Stimulated activated CD4-positive, alpha-beta T cell treated with anti-CD3 and anti-CD28 coated beads, Interleukin-12 subunit alpha, Interleukin-12 subunit beta, amount 100 ng/mL, for 48 hours (primary cell): Measurements from ENCODE around the gene SNAPC2.

ENCODE experiments used
- DNase-seq, 3 donors: peaks; one replicate each; pipeline ENCODE4 v3.0.0-alpha.2; 2020; ENCODE audit warnings: low read depth in 2 of 3, low spot score in 1 of 3

SNAPC2 gene, protein sequence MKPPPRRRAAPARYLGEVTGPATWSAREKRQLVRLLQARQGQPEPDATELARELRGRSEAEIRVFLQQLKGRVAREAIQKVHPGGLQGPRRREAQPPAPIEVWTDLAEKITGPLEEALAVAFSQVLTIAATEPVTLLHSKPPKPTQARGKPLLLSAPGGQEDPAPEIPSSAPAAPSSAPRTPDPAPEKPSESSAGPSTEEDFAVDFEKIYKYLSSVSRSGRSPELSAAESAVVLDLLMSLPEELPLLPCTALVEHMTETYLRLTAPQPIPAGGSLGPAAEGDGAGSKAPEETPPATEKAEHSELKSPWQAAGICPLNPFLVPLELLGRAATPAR

DNA sequence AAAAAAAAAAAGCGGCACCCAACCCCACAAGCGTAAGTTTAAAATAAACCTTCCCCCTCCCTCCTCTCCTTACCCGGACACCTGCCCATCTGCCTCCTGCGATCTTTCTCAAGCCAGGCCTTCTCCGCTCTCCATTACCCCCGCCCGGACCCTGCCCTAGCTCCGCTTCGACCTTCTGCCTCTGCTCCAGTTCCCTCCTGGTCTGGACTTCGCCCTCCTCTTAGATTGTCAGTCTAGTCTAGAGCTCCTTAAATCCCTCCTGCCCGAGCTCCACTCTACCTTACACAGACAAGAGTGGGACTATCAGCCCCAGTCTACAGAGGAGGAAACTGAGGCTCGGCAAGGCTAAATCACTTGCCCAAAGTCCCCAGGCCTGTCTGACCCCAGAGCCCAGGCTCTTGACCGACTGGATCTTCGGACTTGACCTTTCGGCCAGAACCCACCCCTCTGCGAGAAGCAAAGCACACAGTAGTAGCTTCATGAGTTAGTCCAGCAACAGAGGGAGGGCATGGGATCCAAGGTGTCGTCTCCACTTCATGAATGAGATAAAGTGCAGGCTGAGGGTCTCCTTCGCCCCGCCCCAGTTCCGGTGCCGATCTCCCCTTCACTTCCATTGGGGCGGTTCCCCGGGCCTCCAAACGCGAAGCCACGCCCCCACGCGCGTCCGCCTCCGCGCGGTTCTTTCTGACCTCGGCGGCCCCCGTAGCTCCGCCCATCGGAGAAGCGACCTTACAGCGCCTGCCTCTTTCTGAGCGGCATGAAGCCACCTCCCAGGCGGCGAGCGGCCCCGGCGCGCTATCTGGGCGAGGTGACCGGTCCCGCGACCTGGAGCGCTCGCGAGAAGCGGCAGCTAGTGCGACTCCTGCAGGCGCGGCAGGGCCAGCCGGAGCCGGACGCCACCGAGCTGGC, at the start of gene SNAPC2:
Gene SNAPC2 (plus strand): TSS at position 729 of the 909 bp plus-strand sequence. CDS start 29 bp downstream, at position 758.
- DNase-seq, result peak; percentile 94 to 95 (median 95)

DNA sequence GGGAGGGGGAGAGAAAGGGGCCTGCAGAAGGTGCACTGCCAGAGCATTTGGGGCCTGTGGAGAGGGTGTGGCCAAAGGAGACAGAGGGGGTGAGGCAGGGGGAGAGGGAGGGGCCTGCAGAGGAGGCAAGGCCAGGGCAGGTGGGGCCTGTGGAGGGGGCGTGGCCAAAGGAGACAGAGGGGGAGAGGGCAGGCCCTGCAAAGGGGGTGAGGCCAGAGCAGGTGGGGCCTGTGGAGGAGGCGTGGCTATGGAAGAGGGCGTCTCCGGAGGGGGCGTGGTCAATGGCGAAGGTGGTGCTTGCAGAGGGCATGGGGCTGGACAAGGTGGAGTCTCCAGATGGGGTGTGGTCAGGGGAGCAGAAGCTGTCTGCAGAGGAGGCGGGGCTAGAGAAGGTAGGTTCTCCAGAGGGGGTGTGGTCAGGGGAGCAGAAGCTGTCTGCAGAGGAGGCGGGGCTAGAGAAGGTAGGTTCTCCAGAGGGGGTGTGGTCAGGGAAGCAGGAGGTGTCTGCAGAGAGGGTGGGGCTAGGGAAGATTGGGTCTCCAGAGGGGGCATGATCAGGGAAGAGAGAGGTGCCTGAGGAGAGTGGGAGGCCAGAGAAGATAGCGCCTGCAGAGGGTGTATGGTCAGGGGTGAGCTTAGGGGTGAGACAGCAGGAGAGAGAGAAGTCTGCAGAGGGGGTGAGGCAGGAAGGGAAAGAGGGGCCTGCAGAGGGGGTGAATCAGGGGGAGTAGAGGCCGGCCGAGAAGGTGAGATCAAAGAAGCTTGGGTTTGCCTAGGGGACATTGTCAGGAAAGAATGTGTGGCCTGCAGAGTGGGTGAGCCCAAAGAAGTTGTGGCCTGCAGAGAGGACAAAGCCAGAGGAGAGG, 49.3 kb upstream of the SNAPC2 start:
- peak; percentile 54 to 72 (median 57) for DNase-seq

GRCh38 chr19:7871437-7872305, 48.5 kb upstream of the SNAPC2 start:
- DNase-seq, result peak; percentile 83 to 89 (median 85)

DNA sequence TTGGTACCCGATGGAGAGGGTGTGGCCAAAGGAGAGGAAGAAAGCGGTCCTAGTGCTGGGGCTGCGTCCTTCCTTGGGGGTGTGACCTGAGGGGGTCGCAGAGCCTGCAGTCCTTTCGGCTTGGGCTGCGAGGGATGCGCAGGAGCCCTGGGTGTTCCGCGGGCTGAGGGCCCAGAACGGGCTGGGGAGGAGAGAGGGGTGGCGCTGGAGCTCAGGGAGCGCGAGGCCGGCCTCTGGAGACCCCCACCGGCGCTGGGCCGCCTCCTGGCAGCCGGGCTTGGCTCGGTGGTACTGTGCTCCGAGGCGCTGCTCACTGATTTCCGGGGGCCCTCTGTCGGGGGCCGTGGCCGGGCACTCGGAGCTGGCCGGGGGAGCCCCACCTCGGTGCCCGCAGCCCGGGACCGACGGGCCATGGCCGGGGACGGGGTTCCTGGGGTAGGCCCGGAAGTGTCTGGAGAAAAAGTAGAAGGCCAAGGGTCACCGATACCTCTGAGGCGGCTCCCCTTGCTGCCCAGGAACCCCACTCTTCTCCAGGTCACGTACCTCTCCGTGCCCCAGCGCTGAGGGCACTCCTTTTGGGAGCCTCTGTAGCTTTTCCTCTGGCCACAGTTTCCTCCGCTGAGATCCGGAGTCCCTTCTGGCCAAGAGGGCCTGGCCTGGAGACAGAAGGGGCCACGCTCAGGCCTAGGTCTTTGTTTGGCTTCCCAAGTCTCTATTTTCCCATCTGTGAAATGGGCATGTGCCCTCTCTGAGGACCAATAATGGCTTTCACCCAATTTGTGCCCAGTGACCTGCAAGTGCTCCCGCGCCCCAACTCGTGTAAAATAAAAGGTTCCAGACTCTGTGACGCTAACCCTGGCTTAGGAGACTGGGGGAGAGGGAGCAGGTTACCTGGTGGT, 47.6 kb upstream of the SNAPC2 start:
- no peak for DNase-seq

DNA sequence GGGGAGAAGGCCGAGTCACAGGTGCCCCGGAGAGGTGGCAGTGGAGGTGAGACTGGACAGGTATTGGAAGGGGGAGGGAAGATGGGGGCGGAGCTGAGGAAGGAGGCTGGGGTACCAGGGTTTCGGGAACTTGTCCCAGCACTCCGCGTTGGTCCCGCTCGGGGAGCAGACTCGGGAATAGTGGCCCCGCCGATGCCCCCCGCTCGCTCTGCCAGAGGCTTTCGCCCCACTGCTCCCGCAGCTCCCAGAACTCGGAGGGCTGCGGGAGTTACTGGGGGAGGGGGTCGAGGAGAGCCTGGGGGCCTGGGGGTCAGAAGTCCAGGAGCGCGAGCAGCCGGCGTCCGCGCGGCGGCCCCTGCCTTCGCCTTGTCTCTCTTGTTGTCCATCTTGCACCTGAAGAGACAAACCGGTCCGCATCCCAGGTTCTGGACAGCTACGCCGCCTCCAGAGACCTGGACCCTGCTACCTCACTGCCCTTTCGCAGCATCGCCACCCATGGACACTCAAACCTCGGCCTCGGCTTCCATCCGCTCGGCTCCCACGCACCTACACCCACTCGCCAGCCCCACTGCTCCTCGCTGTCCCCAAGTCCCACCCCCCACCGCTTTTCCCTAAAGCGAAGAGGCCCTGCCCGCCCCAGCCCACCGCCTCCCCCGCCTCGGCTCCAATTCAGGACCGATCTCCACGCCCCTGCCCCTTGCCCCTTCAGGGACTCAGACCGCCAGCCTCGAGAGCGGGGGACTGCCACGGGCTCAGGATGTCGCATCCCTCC, 46.6 kb upstream of the SNAPC2 start:
- DNase-seq, result no peak

DNA sequence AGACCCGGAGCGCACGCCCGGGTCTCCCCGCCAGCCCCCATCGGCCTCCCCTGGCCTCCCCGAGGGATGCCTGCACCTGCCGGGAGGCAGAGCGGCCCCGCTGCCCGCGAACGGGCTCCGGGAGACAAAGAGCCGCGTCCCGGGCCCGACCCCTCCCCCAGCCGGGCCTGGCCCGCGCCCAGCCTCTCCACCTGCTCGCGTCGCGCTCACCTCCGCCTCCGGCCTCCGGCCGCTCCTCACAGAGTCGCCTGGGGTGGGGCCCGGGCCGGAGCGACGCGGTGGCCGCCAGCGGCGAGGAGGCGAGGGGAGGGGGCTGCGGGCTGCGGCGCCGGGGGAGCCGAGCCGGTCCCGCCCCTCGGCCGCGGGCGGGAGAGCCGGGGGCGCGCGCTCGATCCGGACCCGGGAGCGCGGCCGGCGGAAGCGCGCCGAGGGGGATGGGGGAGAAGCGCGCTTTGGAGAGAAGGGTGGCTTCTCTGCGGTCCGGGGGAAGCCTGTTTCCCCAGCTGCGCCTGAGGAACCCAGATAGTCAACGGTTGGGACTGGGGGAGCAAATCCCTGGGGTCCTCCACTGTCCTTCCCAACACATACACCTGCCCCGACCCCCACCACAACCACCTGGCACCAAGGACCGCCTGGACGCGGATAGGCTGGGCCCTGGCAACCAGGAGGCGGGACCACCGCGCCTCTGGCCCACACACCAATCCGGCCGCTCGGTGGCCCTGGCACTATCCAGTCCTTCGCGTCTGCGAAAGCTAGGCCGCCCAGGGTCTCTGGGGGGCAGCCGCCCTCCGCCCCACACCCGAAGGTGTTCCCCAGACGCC, 45.9 kb upstream of the SNAPC2 start, which contains the start of gene PRR36:
Gene PRR36 (minus strand): TSS at position 315 of the 821 bp plus-strand sequence. CDS start 701 bp downstream, outside the sequence.
- no peak for DNase-seq

DNA sequence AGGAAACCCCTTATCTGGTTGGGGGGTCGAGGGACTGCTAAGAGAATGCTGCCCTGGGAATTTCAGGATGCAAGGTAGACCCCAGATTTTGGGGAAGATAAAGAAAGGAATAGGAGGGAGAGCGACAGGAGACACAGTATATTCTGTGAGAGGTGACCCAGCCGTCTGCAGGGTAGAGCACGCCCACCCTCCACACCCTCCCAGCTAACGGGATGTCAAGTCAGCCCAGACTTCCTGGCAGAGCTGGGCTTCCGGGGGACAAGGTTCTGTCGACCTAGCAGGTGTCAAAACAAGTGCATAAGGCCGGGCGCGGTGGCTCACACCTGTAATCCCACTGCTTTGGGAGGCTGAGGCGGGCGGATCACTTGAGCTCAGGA, 45.3 kb upstream of the SNAPC2 start:
- DNase-seq, result no peak

- DNase-seq, result no peak
Observed at GRCh38 chr19:7877249-7877836, 42.8 kb upstream of the SNAPC2 start.

DNA sequence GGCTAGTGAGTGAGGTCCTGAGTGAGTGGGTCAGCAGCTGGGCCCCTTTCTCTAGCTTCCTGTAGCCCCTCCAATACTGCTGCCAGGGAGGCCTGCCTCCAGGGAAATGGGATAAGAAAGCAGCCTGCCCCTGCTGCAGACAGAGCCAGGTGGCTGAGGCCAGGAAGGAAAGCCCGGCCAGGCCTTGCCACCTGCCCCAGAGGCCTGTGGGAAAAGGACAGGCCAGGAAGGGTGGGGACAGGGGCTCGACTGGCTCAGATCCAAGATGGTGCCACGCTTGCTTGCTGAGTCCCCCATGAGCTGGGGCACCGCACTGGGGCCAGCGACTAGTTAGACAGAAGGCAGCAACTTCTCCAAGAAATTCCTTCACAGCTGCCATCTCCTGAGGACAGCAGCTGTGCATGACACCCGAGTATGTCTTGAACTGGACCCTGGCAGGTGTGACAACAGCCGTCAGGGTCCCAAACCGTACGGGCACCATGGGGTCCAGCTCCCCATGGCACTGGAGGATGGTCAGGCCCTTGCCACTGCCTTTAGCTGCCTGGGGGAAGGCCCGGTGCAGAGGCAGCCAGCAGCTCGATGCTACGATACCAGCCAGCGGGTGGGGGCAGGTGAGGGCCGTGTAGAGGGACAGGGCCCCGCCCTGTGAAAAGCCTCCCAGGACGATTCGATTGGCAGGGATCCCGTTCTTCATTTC, 40.9 kb upstream of the SNAPC2 start:
- no peak for DNase-seq

DNA sequence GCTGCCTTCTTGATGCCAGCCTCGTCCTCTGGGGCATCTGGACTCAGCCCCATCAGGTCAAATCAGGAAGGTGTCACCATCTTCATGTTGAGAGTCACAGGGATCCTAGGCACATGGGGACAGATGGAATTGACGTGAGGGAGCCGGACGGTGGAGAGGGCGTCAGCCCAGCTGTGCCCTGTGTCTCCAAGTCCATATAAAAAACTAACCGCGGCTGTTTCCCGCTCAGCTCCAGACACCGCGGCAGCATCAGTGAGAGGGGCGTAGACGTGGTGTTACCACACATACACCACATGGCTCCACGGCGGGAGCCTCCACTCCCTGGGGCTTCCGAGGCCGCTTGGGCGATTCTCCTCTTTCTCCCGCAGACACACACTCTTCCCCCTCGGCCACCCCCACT, 40.3 kb upstream of the SNAPC2 start:
- DNase-seq, result no peak

DNA sequence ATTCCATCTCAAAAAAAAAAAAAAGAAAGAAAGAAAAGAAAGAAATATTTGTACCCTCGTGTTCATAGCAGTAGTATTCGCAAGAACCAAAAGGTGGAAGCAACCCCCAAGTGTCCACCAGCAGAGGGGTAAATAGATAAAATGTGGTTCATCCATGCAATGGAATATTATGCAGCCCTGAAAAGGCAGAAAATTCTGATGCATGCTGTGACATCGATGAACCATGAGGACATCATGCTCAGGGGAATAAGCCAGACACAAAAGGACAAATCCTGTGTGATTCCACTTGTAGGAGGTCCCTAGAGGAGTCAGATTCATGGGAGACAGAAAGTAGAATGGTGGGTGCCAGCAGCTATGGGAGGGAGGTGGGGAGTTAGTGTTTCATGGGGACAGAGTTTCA, 38.2 kb upstream of the SNAPC2 start:
- DNase-seq, result no peak

- no peak for DNase-seq
Observed at GRCh38 chr19:7883105-7883504, 37.0 kb upstream of the SNAPC2 start.

DNA sequence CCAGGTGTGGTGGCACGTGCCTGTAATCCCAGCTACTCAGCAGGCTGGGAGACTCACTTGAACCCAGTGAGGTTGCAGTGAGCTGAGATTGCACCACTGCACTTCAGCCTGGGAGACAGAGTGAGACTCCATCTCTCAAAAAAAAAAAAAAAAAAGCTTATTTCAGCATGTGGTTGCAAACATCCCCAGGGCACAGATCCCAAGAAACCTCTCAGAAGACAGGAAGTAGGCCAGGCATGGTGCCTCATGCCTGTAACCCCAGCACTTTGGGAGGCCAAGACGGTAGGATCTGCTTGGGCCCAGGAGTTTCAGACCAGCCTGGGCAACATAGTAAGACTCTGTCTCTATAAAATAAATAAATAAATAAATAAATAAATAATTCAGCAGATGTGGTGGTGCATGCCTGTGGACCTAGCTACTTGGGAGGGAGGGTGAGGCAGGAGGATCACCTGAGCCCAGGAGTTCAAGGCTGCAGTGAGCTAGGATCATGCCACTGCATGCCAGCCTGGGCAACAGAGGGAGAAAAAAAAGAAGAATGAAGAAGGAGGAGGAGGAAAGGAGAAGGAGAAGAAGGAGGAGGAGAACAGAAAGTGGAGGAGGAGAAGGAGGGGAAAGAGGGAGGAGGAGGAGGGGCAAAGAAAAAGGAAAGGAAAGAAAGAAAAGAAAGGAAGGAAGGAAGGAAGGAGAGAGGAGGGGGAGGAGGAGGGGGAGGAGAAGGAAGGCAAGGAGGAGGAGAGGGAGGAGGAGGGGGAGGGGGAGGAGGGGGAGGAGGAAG, 36.2 kb upstream of the SNAPC2 start:
- no peak for DNase-seq

- no peak for DNase-seq
Observed at GRCh38 chr19:7885818-7886217, 34.3 kb upstream of the SNAPC2 start.

GRCh38 chr19:7887408-7888144, 32.6 kb upstream of the SNAPC2 start:
- DNase-seq, result no peak
